OCI-LY3 (cell line): ENCODE data around the gene KANSL1.

ENCODE experiments used
- EZH2phosphoT487 ChIP-seq: fragments of 200-600 bp; shearing (Covaris generic); IDR thresholded peaks from 2 replicates; pipeline ENCODE4 v1.6.1; 2018; ENCODE audit warnings: antibody characterized with exemption, mixed run types, low read depth
- TF ChIP-seq, protein P1 (sequence below): fragments of 200-600, 300-600 bp; sonication (generic); IDR thresholded peaks from 2 replicates; pipeline ENCODE4 v1.5.1; 2014; ENCODE audit warnings: antibody characterized with exemption, low read length, low read depth

DNA sequence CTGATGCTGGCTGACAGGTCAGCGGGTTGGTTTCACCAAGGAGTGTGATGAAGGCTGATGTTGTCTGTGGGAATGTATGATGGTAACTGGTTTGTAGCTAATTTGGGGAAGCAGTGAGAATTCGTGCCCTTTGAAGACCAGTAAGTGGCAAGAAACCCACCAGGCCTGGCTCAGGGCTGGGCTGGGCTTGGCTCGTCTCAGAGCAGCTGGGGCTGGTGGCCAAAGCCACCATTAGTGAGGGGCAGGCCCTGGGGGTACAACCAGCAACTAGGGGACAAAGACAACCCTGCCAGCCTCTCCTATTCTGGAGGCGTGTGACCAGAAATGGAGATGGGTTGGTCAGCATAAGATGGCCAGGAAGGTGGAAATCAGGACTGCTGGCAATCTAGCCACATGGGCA, 207.2 kb downstream of the KANSL1 start:
- TF ChIP-seq, protein P1, sequence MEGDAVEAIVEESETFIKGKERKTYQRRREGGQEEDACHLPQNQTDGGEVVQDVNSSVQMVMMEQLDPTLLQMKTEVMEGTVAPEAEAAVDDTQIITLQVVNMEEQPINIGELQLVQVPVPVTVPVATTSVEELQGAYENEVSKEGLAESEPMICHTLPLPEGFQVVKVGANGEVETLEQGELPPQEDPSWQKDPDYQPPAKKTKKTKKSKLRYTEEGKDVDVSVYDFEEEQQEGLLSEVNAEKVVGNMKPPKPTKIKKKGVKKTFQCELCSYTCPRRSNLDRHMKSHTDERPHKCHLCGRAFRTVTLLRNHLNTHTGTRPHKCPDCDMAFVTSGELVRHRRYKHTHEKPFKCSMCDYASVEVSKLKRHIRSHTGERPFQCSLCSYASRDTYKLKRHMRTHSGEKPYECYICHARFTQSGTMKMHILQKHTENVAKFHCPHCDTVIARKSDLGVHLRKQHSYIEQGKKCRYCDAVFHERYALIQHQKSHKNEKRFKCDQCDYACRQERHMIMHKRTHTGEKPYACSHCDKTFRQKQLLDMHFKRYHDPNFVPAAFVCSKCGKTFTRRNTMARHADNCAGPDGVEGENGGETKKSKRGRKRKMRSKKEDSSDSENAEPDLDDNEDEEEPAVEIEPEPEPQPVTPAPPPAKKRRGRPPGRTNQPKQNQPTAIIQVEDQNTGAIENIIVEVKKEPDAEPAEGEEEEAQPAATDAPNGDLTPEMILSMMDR: no peak
- TF ChIP-seq EZH2phosphoT487: no peak
